ENCODE measurements around the gene RPL6.

RPL6 gene

DNA sequence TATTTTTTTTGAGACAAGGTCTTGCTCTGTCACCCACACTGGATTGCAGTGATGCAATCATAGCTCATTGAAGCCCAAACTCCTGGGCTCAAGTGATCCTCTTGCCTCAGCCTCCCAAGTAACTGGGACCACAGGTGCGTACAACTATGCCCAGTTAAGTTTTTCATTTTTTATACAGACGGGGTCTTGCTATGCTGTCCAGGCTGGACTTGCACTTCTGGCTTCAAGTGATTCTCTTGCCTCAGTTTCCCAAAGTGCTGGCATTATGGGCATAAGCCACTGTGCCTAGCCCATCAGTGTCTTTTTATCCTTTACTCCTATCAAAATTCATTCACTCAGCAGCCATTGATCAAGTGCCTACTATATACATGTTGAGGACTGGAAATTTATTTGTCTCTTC lies 18.4 kb upstream of the RPL6 start:
- no peak for DNase-seq (ENCODE audit: extremely low read depth, low read depth)
- TF ChIP-seq, protein P1, sequence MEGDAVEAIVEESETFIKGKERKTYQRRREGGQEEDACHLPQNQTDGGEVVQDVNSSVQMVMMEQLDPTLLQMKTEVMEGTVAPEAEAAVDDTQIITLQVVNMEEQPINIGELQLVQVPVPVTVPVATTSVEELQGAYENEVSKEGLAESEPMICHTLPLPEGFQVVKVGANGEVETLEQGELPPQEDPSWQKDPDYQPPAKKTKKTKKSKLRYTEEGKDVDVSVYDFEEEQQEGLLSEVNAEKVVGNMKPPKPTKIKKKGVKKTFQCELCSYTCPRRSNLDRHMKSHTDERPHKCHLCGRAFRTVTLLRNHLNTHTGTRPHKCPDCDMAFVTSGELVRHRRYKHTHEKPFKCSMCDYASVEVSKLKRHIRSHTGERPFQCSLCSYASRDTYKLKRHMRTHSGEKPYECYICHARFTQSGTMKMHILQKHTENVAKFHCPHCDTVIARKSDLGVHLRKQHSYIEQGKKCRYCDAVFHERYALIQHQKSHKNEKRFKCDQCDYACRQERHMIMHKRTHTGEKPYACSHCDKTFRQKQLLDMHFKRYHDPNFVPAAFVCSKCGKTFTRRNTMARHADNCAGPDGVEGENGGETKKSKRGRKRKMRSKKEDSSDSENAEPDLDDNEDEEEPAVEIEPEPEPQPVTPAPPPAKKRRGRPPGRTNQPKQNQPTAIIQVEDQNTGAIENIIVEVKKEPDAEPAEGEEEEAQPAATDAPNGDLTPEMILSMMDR (IDR thresholded peaks at IDR 0.05; ENCODE audit: low read depth, low read length): no peak

DNA sequence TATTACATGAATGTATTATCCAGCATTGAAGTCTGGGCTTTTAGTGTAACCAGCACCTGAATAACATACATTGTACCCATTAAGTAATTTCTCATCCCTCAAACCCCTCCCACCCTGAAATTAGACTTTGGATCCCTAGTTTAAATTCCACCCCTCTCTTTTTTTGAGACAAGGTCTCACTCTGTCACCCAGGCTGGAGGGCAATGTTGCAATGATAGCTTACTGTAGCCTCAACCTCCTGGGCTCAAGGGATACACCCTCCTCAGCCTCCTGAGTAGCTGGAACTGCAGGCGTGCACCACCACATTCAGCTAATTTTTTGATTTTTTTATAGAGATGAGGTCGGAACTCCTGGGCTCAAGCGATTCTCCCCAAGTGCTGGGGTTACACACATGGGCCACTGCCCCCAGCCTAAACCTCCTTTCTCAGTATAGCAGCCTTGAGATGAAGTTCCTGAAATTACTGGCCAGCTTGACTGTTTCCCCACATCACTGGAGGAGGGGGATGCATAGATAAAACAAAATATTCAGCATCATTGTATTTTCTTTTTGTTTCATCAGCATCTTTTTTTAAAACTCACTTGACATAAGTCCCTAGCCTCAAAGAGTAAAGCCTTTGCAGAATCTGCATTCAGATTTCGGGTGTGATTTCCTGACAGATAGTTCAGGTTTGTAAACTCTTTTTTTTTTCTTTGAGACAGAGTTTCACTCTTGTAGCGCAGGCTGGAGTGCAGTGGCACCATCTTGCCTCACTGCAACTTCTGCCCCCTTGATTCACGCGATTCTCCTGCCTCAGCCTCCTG lies 16.4 kb upstream of the RPL6 start:
- TF ChIP-seq, protein P1 (IDR thresholded peaks at IDR 0.05; ENCODE audit: low read depth, low read length): no peak
- no peak for DNase-seq (ENCODE audit: extremely low read depth, low read depth)

DNA sequence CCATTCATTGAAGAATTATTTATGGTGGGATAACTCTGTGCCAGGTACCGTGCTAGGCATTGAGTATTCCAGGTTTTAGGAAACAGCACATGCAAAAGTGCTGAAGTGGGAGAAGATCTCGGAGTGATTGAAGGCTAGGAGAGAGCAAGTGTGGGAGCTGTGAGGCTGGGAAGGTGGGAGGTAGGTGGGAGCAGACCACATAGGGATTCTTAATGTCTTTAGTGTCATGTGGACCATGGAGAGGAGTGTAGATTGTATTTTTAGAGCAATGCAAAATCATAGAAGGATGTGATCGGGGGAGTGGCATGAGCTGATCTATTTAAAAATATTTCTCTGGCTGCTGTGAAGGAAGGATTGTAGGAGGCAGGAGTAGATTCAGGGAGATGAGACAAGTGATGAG lies 14.7 kb upstream of the RPL6 start:
- no peak for DNase-seq (ENCODE audit: extremely low read depth, low read depth)
- TF ChIP-seq, protein P1 (IDR thresholded peaks at IDR 0.05; ENCODE audit: low read depth, low read length): no peak

DNA sequence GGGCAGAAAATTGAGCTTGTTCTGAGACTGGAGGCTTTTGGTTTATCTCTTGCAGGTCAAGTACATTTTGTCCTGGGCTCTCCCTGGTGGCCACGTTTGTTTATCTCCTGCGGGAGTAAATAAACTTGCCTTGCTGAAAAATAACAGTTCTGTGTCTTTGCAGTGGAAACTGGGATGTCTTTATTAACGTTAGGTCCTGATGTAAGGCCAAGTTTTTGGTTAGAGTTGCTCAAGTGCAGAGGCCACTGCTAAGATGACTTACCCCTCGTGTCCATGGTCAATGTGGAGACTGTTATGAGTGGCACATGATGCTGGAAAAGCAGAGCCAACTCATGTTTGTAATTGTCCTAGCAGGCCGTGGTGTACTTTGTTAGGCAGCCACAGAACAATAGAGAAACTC lies 13.1 kb upstream of the RPL6 start:
- TF ChIP-seq, protein P1 (IDR thresholded peaks at IDR 0.05; ENCODE audit: low read depth, low read length): no peak
- DNase-seq (ENCODE audit: extremely low read depth, low read depth): no peak

DNA sequence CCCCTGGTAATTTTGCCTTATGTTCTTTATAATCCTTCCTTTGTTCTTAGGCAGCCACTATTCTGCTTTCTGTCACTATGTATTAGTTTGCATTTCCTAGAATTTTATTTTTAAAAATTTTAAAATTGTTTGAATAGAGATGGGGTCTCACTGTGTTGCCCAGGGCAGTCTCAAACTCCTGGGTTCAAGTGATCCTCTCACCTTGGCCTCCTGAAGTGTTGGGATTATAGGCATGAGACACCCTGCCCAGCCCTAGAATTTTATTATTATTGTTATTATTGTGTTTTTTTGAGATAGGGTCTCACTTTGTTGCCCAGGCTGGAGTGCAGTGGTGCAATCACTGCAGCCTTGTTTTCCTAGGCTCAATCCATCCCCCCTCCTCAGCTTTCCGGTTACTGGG lies 12.0 kb upstream of the RPL6 start:
- DNase-seq (ENCODE audit: extremely low read depth, low read depth): no peak
- TF ChIP-seq, protein P1 (IDR thresholded peaks at IDR 0.05; ENCODE audit: low read depth, low read length): no peak

DNA sequence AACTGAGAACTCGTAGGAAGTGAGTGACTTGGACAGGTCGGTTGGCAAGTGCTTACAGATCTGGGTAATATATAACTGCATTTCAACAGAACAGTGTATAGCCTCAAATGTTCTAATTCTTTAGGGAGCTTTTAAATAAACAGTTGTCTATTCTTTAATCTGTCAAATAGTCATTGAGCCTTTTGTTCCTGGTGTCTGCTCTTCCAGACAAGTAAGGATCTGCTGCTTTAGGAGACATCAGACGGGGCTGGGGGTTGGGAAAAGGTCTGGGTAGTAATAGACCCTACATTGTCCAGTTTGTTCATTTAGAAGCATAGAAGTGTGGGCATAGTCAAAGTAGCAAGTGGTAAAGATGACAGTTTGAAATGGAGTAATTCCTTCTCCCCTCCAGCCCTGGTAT lies 11.3 kb upstream of the RPL6 start:
- no peak for DNase-seq (ENCODE audit: extremely low read depth, low read depth)
- TF ChIP-seq, protein P1 (IDR thresholded peaks at IDR 0.05; ENCODE audit: low read depth, low read length): no peak

DNA sequence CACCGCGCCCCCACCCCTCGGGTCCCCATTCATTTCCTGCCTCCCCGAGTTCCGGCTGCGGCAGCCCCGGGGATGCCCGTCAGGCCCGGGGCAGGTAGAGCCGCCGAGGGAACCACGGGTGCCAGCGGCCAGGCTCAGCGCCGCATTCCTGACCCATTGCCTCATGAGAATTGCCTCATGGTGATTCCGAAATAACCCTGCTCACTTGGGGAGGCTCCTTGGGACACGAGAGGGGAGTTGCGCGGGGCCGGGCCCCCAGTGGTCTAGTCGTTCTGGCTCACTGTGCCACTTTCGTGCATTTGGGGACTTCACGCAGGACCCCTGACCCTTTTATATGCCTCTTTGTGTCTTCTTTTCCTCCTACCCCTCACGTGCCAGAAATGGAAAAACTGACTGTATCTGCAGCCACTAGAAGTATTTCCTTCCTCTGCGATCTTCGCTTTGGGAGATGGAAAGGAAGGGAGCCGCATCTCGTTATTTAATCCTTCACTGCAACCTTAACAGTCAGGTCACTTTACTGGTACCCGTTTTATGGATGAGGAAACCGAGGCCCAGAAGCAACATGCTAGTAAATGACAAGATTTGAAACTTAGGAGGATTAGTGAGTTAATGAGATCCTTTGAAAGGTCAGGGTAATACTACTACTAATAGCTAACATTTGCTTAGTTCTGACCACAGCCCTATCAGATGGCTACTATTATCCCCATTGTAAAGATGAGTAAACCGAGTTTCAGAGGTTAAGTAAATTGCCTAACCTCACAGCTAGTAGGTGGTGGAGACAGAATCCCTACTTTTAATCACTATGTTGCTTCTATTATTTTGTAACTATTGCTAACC lies 10.1 kb upstream of the RPL6 start:
- peak; percentile 44 for DNase-seq (ENCODE audit: extremely low read depth, low read depth)
- TF ChIP-seq, protein P1 (IDR thresholded peaks at IDR 0.05; ENCODE audit: low read depth, low read length): no peak

All from AG09319 (cell line).